NCI-H2196 (cell line): Measurements from ENCODE around the gene RIPK3.
A peak's percentile ranks its signal among the peaks of the same experiment; 100 is the strongest.

Experiments used
- DNase-seq: peaks from one replicate; lab custom pipeline; 2025; ENCODE audit not compliant: unreplicated experiment; lab: John Stamatoyannopoulos, UW

RIPK3 gene

GRCh38 chr14:24324024-24324423, 15.8 kb downstream of the RIPK3 start:
- DNase-seq, result no peak

GRCh38 chr14:24323341-24323740, 16.4 kb downstream of the RIPK3 start:
- DNase-seq, result no peak

- no peak for DNase-seq
Observed at GRCh38 chr14:24322672-24323071, 17.1 kb downstream of the RIPK3 start.

- no peak for DNase-seq
Observed at GRCh38 chr14:24321212-24321975, 18.4 kb downstream of the RIPK3 start.

GRCh38 chr14:24317141-24317928, 22.5 kb downstream of the RIPK3 start:
- no peak for DNase-seq

- no peak for DNase-seq
Observed at GRCh38 chr14:24316597-24316950, 23.2 kb downstream of the RIPK3 start.

GRCh38 chr14:24315807-24316596, 23.8 kb downstream of the RIPK3 start:
- DNase-seq, result no peak

- DNase-seq, result no peak
Observed at GRCh38 chr14:24315243-24315806, 24.5 kb downstream of the RIPK3 start.

GRCh38 chr14:24314377-24315193, 25.2 kb downstream of the RIPK3 start:
- DNase-seq, result no peak

GRCh38 chr14:24313913-24314312, 25.9 kb downstream of the RIPK3 start:
- DNase-seq, result no peak

GRCh38 chr14:24312736-24313507, 26.9 kb downstream of the RIPK3 start:
- DNase-seq, result no peak

GRCh38 chr14:24311837-24312615, 27.8 kb downstream of the RIPK3 start:
- no peak for DNase-seq

GRCh38 chr14:24310646-24311604, 28.9 kb downstream of the RIPK3 start, which contains the start of gene LTB4R:
Gene LTB4R (plus strand): TSS chr14:24311502. CDS start chr14:24315652, 4,150 bp downstream.
- peak; percentile 81 for DNase-seq

- DNase-seq, result peak; percentile 45
Observed at GRCh38 chr14:24310265-24310645, 29.5 kb downstream of the RIPK3 start.

GRCh38 chr14:24309538-24310264, 30.1 kb downstream of the RIPK3 start, which contains the start of gene LTB4R2:
Gene LTB4R2 (plus strand): TSS chr14:24310140. CDS start chr14:24310665, 525 bp downstream.
- no peak for DNase-seq

GRCh38 chr14:24308342-24309124, 31.3 kb downstream of the RIPK3 start:
- no peak for DNase-seq
